NT2/D1 (cell line): ENCODE data around the gene RFXANK.

Experiments
- YY1 ChIP-seq: IDR thresholded peaks from 2 replicates; pipeline ENCODE4 v1.6.1; 2011; ENCODE audit not compliant: insufficient read length, insufficient read depth
- ZNF274 ChIP-seq: IDR thresholded peaks from 2 replicates; pipeline ENCODE4 v1.6.1; 2011; ENCODE audit warnings: mild to moderate bottlenecking, low read depth, low read length

DNA sequence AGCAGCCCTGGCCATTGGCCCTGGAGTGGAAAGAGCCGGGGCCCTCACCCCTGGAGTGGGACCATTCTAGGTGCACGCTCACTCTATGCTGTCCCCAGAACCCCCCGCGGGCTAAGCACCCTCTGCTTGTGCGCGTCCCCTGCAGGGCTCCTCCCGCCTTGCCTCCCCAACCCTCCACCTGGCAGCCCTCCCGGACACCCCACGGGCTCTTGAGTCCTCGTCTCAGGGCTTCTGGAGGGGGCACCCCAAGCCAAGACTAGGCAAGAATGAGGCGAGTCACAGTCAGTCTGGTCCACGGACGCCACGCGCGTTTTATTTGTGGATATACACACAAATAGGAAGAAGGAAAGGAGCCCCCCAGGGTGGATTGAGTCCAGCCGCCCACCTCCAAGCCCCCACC, 46.8 kb upstream of the RFXANK start:
- TF ChIP-seq YY1 (no peak), ZNF274 (no peak)
